ENCODE results near the gene NPBWR2. TPM values are rescaled to one million over a fixed set of nuclear protein-coding genes. Genes with fewer than 3 reads are reported as not detected.
"Not testable (repeated sequence)": the region's sequence is repeated elsewhere in the genome, so short reads cannot be mapped to it uniquely, and the experiment has no call there.

The NPBWR2 gene
- total RNA-seq, 1 experiment from 2014 or later, result not detected

GRCh38 chr20:64138276-64138815 lies 31.0 kb upstream of the NPBWR2 start:
- no peaks in the 10 kb centered on the region for H3K36me3 Mint-ChIP-seq (ENCODE audit: insufficient read depth, unreplicated experiment)
- no peaks in the 10 kb centered on the region for H3K4me1 Mint-ChIP-seq (ENCODE audit: insufficient read depth, unreplicated experiment)
- H3K9me3 Mint-ChIP-seq (ENCODE audit: unreplicated experiment), result no peaks in the 10 kb centered on the region
- intact Hi-C loops (cut with micrococcal nuclease), result no loop called here
- H3K27ac Mint-ChIP-seq (ENCODE audit: low read depth, unreplicated experiment), result no peak overlapping the region
- TF ChIP-seq CTCF (IDR thresholded peaks at IDR 0.05; ENCODE audit: unreplicated experiment), result no peak
- CTCF ChIA-PET, result interaction anchor here (0.7 to 1.5 kb wide), 3 partner anchors 18 to 251 kb away, joined by 3 to 7 read pairs (median 5); no protein-coding TSS in a partner anchor
- DNase-seq (ENCODE audit: unreplicated experiment), result no peak
- POLR2A ChIA-PET, result interaction anchor here (1.3 kb wide), 1 partner anchor 156 kb away, joined by 4 read pairs; no protein-coding TSS in a partner anchor
- no TSS peak for BruUV-seq (replicated peaks)
- peaks cover 53% of the 10 kb centered on the region for H3K27me3 Mint-ChIP-seq (ENCODE audit: insufficient read depth, unreplicated experiment)
- H3K4me3 Mint-ChIP-seq (ENCODE audit: unreplicated experiment), result no peak overlapping the region

- peaks cover 45% of the 10 kb centered on the region for H3K27me3 Mint-ChIP-seq (ENCODE audit: insufficient read depth, unreplicated experiment)
- H3K9me3 Mint-ChIP-seq (ENCODE audit: unreplicated experiment), result no peaks in the 10 kb centered on the region
- no TSS peak for BruUV-seq (replicated peaks)
- H3K4me3 Mint-ChIP-seq (ENCODE audit: unreplicated experiment), result no peak overlapping the region
- no peak for TF ChIP-seq CTCF (IDR thresholded peaks at IDR 0.05; ENCODE audit: unreplicated experiment)
- no peaks in the 10 kb centered on the region for H3K4me1 Mint-ChIP-seq (ENCODE audit: insufficient read depth, unreplicated experiment)
- ChIA-PET POLR2A (no interaction called here), CTCF (interaction anchor here (1.4 kb wide), 1 partner anchor 18 kb away, joined by 5 read pairs; no protein-coding TSS in a partner anchor)
- no peak overlapping the region for H3K27ac Mint-ChIP-seq (ENCODE audit: low read depth, unreplicated experiment)
- no peak for DNase-seq (ENCODE audit: unreplicated experiment)
- H3K36me3 Mint-ChIP-seq (ENCODE audit: insufficient read depth, unreplicated experiment), result no peaks in the 10 kb centered on the region
- intact Hi-C loops (cut with micrococcal nuclease), result no loop called here
Measured at GRCh38 chr20:64137598-64138031, 30.2 kb upstream of the NPBWR2 start.

GRCh38 chr20:64136004-64136710 lies 28.8 kb upstream of the NPBWR2 start:
- Mint-ChIP-seq H3K27ac (ENCODE audit: low read depth, unreplicated experiment) (no peak overlapping the region), H3K9me3 (ENCODE audit: unreplicated experiment) (no peaks in the 10 kb centered on the region), H3K36me3 (ENCODE audit: insufficient read depth, unreplicated experiment) (no peaks in the 10 kb centered on the region), H3K4me1 (ENCODE audit: insufficient read depth, unreplicated experiment) (no peaks in the 10 kb centered on the region), H3K27me3 (ENCODE audit: insufficient read depth, unreplicated experiment) (peaks cover 31% of the 10 kb centered on the region), H3K4me3 (ENCODE audit: unreplicated experiment) (no peak overlapping the region)
- intact Hi-C loops (cut with micrococcal nuclease), result no loop called here
- no peak for TF ChIP-seq CTCF (IDR thresholded peaks at IDR 0.05; ENCODE audit: unreplicated experiment)
- CTCF ChIA-PET, result interaction anchor here (0.8 kb wide), 1 partner anchor 9 kb away, joined by 5 read pairs; no protein-coding TSS in a partner anchor
- no peak for DNase-seq (ENCODE audit: unreplicated experiment)
- BruUV-seq (replicated peaks), result no TSS peak
- POLR2A ChIA-PET, result no interaction called here

- H3K9me3 Mint-ChIP-seq (ENCODE audit: unreplicated experiment); POLR2A ChIA-PET; H3K4me3 Mint-ChIP-seq (ENCODE audit: unreplicated experiment); CTCF ChIA-PET; H3K4me1 Mint-ChIP-seq (ENCODE audit: insufficient read depth, unreplicated experiment); BruUV-seq (replicated peaks); H3K27ac Mint-ChIP-seq (ENCODE audit: low read depth, unreplicated experiment); intact Hi-C loops (cut with micrococcal nuclease); H3K36me3 Mint-ChIP-seq (ENCODE audit: insufficient read depth, unreplicated experiment); DNase-seq (ENCODE audit: unreplicated experiment): not testable (repeated sequence)
- H3K27me3 Mint-ChIP-seq (ENCODE audit: insufficient read depth, unreplicated experiment), result peaks cover 29% of the 10 kb centered on the region
Measured at GRCh38 chr20:64134744-64135143, 27.4 kb upstream of the NPBWR2 start.
